Fibroblast of upper back skin (primary cell): ENCODE data around the gene KLHDC7B.

Experiments used
- DNase-seq: peaks from one replicate; pipeline ENCODE4 v3.0.0-alpha.2; 2013

KLHDC7B gene

GRCh38 chr22:50529897-50530579 lies 15.7 kb upstream of the KLHDC7B start, which contains the start of gene TYMP:
TSS of gene TYMP (minus strand) at chr22:50530012. CDS start at chr22:50529709, 303 bp downstream.
- DNase-seq, result peak; percentile 58

DNA sequence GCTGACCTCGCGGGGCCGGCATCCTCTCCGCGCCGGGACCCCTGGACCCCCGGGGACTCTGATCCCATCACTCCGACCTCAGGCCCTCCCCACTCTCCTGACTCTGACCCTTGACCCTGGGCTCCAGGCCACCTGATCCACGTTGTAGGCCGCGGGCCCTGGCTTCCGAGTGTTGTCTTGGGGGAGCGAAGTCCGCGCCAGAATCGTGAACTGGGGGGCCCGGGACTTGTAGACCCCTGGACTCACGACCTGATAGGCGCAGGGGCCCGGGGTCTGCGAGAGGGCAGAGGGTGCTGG lies 15.2 kb upstream of the KLHDC7B start:
- DNase-seq, result no peak

DNA sequence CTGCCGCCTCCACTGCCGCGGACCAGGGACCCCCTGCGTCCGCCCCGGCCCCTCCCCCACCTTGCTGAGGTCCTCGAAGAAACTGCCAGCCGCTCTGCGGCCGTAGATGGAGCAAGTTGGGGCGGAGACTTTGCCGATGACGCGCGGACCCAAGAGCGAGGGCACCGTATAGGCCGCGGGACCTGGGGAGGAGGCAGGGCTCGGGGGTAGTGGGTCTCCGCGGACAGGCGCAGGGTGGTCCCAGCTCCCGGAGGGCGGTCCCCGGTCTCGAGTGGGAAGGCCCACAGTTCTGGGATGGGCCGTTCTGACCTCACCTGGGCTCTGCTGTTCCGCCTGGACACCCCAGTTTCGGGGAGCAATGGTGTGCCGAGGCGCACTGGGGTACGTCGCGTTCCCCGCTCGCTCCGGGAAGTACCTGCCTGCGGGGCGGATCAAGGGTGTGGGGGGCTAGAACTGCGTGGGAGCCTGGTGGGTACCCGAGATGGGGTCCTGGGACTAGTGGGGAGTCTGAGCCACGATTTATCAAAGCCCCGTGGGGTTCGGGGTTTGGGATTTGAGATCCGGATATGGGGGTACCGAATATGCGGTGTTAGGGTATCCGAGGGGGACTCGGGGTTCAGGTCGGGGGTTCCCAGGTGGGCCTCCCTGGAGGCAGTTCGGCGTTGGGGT lies 14.7 kb upstream of the KLHDC7B start:
- peak; percentile 69 for DNase-seq

GRCh38 chr22:50531546-50531961 lies 14.1 kb upstream of the KLHDC7B start:
- no peak for DNase-seq

DNA sequence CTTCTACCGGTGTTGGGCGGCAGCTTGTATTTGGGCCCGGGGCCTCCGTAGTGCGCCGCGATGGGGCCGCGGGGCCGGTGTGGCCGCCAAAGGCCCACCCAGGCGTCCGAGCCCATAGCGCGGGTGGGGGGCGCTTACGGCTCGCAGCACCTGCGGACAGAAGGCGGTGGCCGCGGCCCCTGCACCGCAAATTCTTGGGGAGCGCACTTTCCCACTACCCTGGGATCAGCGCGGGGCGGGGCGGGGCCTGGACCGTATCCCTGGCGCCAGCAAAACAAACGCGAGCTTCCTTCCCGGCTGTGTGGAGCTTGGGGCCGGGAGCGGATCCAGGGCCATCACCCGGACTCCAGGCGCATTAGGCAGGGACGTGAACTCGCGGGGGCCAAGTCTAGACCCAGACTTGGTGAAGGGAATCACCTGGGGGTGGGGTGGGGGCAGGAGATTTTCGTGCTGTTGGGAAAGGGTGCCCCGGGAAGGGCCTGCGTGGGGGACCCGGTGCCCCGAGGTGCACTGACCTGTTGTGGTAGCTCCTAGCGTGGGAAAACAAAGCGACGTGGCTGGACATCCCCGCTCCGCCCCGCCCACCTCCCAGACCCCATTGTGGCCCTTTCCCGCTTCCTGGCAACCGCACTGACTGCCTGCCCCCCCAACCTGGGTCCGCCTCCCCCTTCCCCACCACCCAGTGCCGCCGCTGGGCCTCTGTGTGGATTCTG lies 13.6 kb upstream of the KLHDC7B start:
- peak; percentile 38 for DNase-seq

DNA sequence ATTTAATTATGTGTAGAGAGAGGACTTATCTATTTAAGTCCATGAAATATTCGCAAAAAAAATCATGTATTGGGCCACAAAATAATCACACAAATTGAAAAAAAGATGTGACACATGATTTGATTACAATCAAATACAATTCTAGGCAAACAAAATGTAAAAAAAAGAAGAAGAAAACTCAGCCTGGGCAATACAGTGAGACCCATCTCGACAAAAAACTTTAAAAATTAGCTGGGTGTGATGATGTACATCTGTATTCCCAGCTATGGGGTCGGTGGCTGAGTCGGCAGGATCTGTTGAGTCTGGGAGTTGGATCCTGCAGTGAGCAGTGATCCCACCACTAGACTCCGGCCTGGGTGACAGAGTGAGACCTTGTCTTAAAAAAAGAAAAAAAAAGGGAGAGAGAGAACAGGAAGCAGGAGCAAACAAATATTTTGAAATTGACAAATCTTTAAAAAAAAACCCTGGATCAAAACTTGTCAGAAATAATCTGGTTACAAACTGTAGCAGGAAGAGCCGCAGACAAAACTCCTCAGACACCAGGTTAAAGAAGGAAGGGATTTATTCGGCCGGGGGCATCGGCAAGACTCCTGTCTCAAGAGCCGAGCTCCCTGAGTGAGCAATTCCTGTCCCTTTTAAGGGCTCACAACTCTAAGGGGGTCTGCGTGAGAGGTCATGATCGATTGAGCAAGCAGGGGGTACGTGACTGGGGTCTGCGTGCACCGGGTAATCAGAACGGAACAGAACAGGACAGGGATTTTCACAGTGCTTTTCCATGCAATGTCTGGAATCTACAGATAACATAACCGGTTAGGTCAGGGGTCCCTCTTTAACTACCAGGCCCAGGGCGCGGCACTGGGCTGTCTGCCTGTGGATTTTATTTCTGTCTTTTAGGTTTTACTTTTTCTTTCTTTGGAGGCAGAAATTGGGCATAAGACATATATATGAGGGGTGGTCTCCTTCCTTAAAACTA lies 12.6 kb upstream of the KLHDC7B start:
- DNase-seq, result no peak

DNA sequence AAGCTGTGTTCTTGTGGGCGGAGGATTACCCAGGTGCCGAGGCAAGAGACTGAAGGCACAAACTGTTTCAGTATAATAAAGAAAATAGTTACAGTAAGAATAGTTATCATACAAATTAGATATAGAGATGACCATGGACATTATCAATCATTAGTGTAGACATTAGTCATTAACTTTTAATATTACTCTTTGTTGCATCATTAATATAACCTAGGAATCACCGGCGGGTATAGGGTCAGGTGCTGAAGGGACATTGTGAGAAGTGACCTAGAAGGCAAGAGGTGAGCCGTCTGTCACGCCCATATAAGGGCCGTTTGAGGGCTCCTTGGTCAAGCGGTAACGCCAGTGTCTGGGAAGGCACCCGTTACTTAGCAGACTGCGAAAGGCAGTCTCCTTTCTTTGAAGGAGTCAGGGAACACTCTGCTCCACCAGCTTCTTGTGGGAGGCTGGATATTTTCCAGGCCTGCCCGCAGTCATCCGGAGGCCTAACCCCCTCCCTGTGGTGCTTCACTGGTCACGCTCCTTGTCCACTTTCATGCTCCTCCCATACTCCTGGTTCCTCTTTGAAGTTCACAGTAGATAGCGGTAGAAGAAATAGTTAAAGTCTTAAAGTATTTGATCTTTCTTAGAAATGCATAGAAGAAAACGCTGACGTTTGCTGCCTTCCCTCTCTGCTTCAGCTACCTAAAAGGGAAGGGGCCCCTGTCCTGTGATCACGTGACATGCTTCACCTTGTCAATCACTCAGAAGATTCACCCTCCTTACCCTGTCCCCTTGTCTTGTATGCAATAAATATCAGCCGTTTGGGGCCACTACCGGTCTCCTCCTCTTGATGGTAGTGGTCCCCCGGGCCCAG lies 11.6 kb upstream of the KLHDC7B start:
- DNase-seq, result peak; percentile 57

GRCh38 chr22:50535113-50535512 lies 10.6 kb upstream of the KLHDC7B start:
- DNase-seq, result no peak

DNA sequence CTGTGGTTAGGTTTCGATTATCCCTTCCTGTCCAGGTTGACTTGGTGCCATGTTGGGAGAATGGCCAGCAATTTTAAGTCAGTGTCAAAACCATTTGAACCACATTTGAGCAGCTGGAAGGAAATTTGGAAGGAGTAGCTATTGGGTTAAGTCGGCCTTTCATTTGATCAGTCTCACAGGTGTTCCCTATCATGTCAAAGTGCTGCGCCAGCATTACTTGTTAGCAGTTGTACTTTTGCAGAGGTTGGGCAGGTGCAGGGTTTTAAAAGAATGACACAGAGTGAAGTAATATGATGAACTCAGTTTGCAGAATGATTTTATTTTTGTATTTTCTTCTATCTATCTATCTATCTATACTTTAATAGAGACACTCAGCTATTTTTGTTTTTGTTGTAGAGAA lies 9.5 kb upstream of the KLHDC7B start:
- DNase-seq, result no peak

GRCh38 chr22:50537765-50538164 lies 7.9 kb upstream of the KLHDC7B start:
- DNase-seq, result no peak

GRCh38 chr22:50540381-50540780 lies 5.3 kb upstream of the KLHDC7B start:
- no peak for DNase-seq

GRCh38 chr22:50541667-50542026 lies 4.1 kb upstream of the KLHDC7B start:
- DNase-seq, result peak; percentile 69

DNA sequence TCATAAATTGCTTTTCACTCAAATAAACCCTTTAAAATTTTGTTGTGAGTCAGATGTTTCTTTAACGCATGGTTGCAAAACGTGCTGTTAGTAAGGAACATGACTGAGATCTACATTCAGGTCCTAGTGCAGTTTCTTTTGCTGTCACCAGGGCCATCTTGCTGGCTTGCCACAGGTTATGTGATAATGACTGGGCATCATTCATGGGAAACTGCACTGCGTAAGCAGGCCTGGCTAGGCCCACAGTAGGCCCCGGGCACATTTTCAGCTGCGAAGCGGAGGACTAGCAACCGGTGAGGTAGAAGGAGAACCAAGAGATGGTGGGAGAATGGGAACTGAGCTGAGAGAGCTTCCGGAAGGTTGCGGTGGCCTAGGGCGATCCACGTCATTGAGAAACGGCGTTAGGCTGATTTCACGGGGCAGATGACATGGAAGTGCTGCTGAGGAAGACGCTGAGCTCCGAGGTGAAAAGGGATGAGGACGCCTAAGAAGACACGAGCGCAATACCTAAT lies 3.2 kb upstream of the KLHDC7B start:
- no peak for DNase-seq

- DNase-seq, result peak; percentile 53
Observed at GRCh38 chr22:50544078-50544745, 1.5 kb upstream of the KLHDC7B start.

DNA sequence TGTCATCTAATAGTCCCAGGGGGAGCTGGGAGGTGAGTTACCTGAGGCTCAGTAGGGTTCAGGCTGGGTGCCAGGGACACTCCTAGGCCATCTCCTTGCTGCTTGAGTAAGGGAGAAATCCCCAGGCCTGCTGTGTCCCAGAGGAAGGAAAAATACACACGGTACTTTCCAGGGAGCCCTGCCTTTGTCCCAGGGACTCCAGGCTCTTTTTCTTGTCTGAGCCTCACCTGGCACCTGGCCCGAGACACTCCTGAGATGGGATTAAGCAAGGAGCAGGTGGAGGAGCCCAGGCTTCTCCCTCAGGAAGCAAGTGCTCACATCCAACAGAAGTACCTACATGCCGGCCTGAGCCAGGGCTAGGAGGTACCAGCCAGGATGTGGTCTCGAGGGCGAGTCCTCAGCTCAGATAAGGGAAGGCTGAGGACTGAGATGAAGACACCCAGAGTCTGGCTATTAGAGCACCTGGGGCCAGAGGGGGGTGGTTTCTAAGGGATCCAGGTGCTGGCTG lies 899 bp upstream of the KLHDC7B start:
- no peak for DNase-seq

DNA sequence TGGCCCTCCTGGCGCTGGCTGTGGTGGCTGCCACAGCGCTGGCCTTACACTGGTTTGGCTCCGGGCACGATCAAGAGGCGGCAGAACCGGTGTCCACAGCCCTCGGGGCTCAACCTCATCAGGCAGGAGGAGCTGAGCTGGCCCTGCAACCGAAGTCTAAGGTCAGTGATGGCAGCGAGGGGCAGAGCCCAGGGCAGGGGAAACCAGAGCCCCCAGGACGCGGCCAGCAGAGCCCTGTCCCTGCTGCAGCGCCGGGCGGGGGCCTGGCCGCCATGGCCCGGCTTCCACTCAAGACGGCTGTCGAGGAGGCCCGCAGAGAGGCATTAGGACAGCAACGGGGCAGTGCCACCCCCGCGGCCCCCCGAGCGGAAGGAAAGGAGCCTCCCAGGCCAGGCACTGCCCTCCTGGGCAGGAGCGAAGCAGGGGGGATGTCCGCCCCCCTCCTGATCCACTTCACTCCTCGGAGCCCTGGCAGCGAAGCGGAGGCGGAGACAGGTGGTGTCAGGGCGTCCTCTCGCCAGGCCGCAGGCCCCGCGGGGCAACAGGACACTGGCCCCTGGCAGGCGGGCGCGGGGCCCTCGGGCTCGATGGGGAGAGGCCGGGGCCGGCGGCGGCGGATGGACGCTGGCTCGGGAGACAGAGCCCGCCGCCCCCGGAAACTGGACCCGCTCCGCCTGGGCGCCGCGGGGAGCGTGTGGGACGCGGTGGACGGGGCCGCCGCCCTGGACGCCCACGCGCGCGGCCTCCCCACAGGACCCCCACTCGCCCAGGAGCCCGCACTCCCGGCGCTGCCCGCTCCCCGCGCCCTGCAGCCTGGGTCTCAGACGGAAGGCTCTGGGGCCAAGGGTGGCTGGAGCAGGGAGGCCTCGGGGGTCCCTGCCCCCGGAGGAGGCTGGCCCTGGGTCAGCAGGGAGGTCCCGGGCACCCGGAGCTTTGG lies 895 bp downstream of the KLHDC7B start:
- no peak for DNase-seq

DNA sequence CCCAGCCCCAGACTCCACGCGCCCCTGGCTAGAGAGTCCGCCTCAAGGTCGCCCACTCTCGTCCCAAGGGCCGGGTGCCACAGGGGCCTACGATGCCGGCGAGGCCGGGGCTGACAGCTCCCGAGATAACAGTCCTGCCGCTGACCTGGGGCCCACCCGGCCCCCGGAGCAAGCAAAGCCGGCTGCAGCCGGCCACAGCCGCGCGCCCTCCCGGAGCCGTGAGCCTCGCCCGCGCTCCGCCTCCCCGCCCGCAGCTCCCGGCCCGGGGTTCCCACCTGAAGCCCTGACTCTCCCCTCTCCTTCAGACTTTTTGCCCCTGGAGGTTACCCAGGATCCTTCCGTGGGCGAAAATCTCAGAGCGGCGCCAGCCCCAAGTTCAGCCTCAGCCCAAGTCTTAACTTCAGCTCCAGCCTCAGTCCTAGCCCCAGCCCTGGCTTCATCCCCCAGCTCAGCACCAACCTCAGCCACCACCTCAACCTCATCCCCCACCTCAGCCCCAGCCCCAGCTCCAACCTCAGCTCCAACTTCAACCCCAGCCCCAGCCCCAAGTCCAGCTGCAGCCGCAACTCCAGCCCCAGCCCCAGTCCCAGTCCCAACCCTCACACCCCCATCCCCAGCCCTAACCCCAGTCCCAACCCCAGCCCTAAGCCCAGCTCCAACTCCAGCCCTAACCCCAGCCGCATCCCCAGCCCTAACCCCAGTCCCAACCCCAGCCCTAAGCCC lies 1.7 kb downstream of the KLHDC7B start:
- no peak for DNase-seq

DNA sequence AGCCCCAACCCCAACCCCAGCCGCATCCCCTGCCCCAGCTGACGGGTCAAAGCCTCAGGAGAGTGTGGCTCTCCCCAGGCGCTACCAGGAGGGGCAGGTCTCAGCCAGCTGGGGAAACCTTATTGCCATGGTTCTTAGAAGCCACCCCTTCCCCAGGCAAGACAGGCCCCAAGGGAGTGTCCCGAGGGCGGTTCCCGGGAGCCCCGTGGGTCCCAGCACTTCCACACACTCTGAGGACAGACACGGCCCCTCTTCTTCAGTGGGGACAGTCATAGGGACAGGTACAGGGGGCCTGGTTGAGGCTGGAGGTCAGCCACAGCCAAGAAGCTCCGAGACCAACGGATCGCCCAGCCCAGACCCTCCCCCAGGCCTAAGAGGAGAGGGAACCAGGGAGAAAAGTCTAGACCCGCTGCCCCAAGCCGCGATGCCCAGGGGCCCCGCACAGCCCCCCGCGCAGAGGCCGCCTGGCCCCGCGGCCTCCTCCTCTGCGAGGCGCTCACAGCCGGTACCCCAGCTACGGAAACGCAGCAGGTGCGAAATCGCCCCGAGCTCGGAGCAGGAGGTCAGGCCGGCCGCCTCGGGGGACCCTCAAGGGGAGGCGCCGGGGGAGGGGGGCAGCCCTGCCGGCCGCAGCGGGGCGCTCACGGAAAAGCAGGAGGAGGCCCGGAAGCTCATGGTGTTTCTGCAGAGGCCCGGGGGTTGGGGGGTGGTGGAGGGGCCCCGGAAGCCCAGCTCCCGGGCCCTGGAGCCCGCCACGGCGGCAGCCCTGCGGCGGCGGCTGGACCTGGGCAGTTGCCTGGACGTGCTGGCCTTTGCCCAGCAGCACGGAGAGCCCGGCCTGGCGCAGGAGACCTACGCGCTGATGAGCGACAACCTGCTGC lies 2.6 kb downstream of the KLHDC7B start:
- DNase-seq, result no peak
